PC-3 (cell line): ENCODE measurements around the gene APOBR. TPM values are rescaled to one million over a fixed set of nuclear protein-coding genes. Genes with fewer than 3 reads are reported as not detected.

ENCODE experiments used
- ATAC-seq: fragments of 200-7000 bp; cut with Tn5 transposase; 2 replicates; pipeline ENCODE4 v1.9.1; 2020; ENCODE audit warnings: mild to moderate bottlenecking, moderate library complexity
- BruUV-seq: library from RNA; stranded (reverse); fragments of 400-500 nt; replicated peaks from 2 replicates; lab custom pipeline; 2021; lab: Mats Ljungman, UMichigan
- CTCF ChIA-PET: fragments of 300-600 bp; sonication (Branson Sonifier 250); formaldehyde crosslinking; loops from one replicate; lab custom pipeline; 2022; ENCODE audit warnings: antibody characterized with exemption; lab: Charles Lee
- POLR2A ChIA-PET: fragments of 300-600 bp; sonication (Branson Sonifier 250); formaldehyde crosslinking; loops from one replicate; lab custom pipeline; 2022; ENCODE audit warnings: antibody characterized with exemption; ENCODE audit not compliant: unreplicated experiment; lab: Charles Lee
- DNase-seq: peaks from one replicate; pipeline ENCODE4 v3.0.0-alpha.2; 2015
- H2AFZ ChIP-seq: fragments of 300-600 bp; sonication (generic); 2 replicates; pipeline ENCODE4 v1.6.0; 2016; ENCODE audit warnings: antibody characterized with exemption, low read length
- H3F3A ChIP-seq: fragments of 300-600 bp; sonication (generic); one replicate; pipeline ENCODE4 v1.6.0; 2017; ENCODE audit warnings: antibody characterized with exemption, low read length, control low read depth, mild to moderate bottlenecking; ENCODE audit not compliant: unreplicated experiment
- H3K27ac ChIP-seq: fragments of 300-600 bp; sonication (generic); 2 replicates; pipeline ENCODE4 v1.5.1; 2016; ENCODE audit warnings: mild to moderate bottlenecking, low read length
- H3K27me3 ChIP-seq: fragments of 300-600 bp; sonication (generic); 2 replicates; pipeline ENCODE4 v1.6.1; 2016; ENCODE audit warnings: low read length, mixed read lengths
- H3K36me3 ChIP-seq: fragments of 300-600 bp; sonication (generic); 2 replicates; pipeline ENCODE4 v1.6.1; 2016; ENCODE audit warnings: low read depth, mixed run types, low read length, mixed read lengths
- H3K4me1 ChIP-seq: fragments of 300-600 bp; sonication (generic); 2 replicates; pipeline ENCODE4 v1.5.1; 2016; ENCODE audit warnings: low read length; ENCODE audit not compliant: insufficient read depth
- H3K4me2 ChIP-seq: fragments of 300-600 bp; sonication (generic); 2 replicates; pipeline ENCODE4 v1.6.0; 2016; ENCODE audit warnings: low read length
- H3K4me3 ChIP-seq: fragments of 300-600 bp; sonication (generic); 2 replicates; pipeline ENCODE4 v1.5.1; 2016; ENCODE audit warnings: mild to moderate bottlenecking, low read length, mixed read lengths
- H3K79me2 ChIP-seq: fragments of 300-600 bp; sonication (generic); 2 replicates; pipeline ENCODE4 v1.6.1; 2017; ENCODE audit warnings: low read length, mixed read lengths
- H3K9ac ChIP-seq: fragments of 300-600 bp; sonication (generic); 2 replicates; pipeline ENCODE4 v1.6.0; 2016; ENCODE audit warnings: mild to moderate bottlenecking, low read length
- H3K9me2 ChIP-seq: fragments of 300-600 bp; sonication (generic); replicated peaks from 2 replicates; pipeline ENCODE4 v1.6.1; 2016; ENCODE audit warnings: mixed run types, low read length, mixed read lengths
- H3K9me3 ChIP-seq: fragments of 300-600 bp; sonication (generic); 2 replicates; pipeline ENCODE4 v1.6.1; 2016; ENCODE audit warnings: low read length, mixed read lengths
- H4K20me1 ChIP-seq: fragments of 300-600 bp; sonication (generic); 2 replicates; pipeline ENCODE4 v1.6.1; 2016; ENCODE audit warnings: low read length, mixed read lengths
- CTCF ChIP-seq: fragments of 300-600 bp; sonication (generic); conservative IDR thresholded peaks from 2 replicates; pipeline ENCODE4 v1.5.1; 2017; ENCODE audit warnings: antibody characterized with exemption, low read depth, mild to moderate bottlenecking, low read length
- EZH2 ChIP-seq: fragments of 300-600 bp; sonication (generic); IDR thresholded peaks from one replicate; pipeline ENCODE4 v1.6.1; 2017; ENCODE audit warnings: antibody characterized with exemption, mild to moderate bottlenecking, low read length; ENCODE audit not compliant: unreplicated experiment
- EZH2phosphoT487 ChIP-seq: fragments of 300-600 bp; sonication (generic); IDR thresholded peaks from 2 replicates; pipeline ENCODE4 v1.6.1; 2018; ENCODE audit warnings: mild to moderate bottlenecking, antibody characterized with exemption, low read length, borderline replicate concordance
- intact Hi-C: fragments of 100-400 bp; cut with micrococcal nuclease; formaldehyde crosslinking; loops from 2 replicates; pipeline ENCODE4 v1.9.0; 2023
- total RNA-seq: library from RNA; depleted of rRNA; stranded (reverse); fragments of >200 nt; gene quantifications from 2 replicates; pipeline ENCODE4 v1.2.3, GENCODE V29; 2014

APOBR gene
- total RNA-seq, 1 experiment from 2014 or later, result 0.04 TPM

- Histone ChIP-seq H3K9me3 (no peaks in the 10 kb centered on the region), H3F3A (no peaks in the 10 kb centered on the region), H3K27me3 (no peaks in the 10 kb centered on the region), H3K4me2 (no peak overlapping the region), H3K79me2 (no peaks in the 10 kb centered on the region), H3K9me2 (no peaks in the 10 kb centered on the region), H3K4me3 (no peak overlapping the region), H2AFZ (no peak overlapping the region), H4K20me1 (no peaks in the 10 kb centered on the region), H3K36me3 (no peaks in the 10 kb centered on the region), H3K27ac (no peak overlapping the region), H3K9ac (no peak overlapping the region), H3K4me1 (no peaks in the 10 kb centered on the region)
- ATAC-seq (no peak), DNase-seq (no peak)
- ChIA-PET CTCF (no interaction called here), POLR2A (no interaction called here)
- BruUV-seq, result no TSS peak
- intact Hi-C loops, result no loop called here
- no peak for TF ChIP-seq CTCF
- TF ChIP-seq EZH2phosphoT487, result no peak
- TF ChIP-seq EZH2, result no peak
Observed at GRCh38 chr16:28473714-28474265, 20.7 kb upstream of the APOBR start.

- POLR2A ChIA-PET, result no interaction called here
- no TSS peak for BruUV-seq
Observed at GRCh38 chr16:28475221-28475620, 19.2 kb upstream of the APOBR start.

More at GRCh38 chr16:28475221-28475620, 19.2 kb upstream of the APOBR start:
- H4K20me1 ChIP-seq, result no peaks in the 10 kb centered on the region
- H2AFZ ChIP-seq, result no peak overlapping the region
- H3K4me3 ChIP-seq, result no peak overlapping the region
- H3K79me2 ChIP-seq, result no peaks in the 10 kb centered on the region
- intact Hi-C loops, result no loop called here
- H3K36me3 ChIP-seq, result no peaks in the 10 kb centered on the region
- no peaks in the 10 kb centered on the region for H3K9me2 ChIP-seq
- H3K4me1 ChIP-seq, result no peaks in the 10 kb centered on the region
- no peaks in the 10 kb centered on the region for H3F3A ChIP-seq
- no peaks in the 10 kb centered on the region for H3K27me3 ChIP-seq
- H3K9ac ChIP-seq, result no peak overlapping the region
- no peak for ATAC-seq
- H3K4me2 ChIP-seq, result no peak overlapping the region
- H3K27ac ChIP-seq, result no peak overlapping the region
- no peak for DNase-seq
- CTCF ChIA-PET, result no interaction called here
- H3K9me3 ChIP-seq, result no peaks in the 10 kb centered on the region
- no peak for TF ChIP-seq EZH2phosphoT487
- TF ChIP-seq EZH2, result no peak
- TF ChIP-seq CTCF, result no peak
